ENCODE results near the gene KIRREL3. TPM values are rescaled to one million over a fixed set of nuclear protein-coding genes. Genes with fewer than 3 reads are reported as not detected.
A peak's percentile ranks its signal among the peaks of the same experiment; 100 is the strongest.

KIRREL3 gene
- total RNA-seq, 1 donor from 2014 or later, result 0.82 TPM

DNA sequence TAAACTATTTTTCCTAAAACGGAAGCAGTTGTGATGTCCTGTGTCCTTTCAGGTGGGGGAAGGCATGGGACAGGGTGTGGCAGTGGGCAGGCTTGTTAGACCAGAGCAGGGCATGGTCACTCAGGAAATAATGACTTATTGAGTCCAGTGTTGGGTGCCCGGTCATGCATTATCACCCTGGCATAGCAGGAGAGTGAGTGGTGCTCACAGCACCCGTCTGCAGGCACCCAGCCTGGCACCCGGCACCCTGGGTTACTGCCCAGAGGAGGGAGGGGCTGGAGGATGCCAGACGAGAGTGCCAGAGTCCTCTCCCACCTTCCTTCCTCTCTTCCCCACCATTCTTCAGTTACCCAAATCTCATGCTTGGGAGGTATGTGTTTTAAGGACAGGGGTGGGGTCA, 586.0 kb downstream of the KIRREL3 start:
- H3K9me3 Mint-ChIP-seq, result no peaks in the 10 kb centered on the region
- peaks cover 13% of the 10 kb centered on the region for H3K36me3 Mint-ChIP-seq (ENCODE audit: low read depth)
- no peak overlapping the region for H3K27ac Mint-ChIP-seq (ENCODE audit: unreplicated experiment)
- H3K27me3 Mint-ChIP-seq (ENCODE audit: low read depth), result no peaks in the 10 kb centered on the region
- H3K4me1 Mint-ChIP-seq, result peaks cover 24% of the 10 kb centered on the region
- no peak for DNase-seq (ENCODE audit: low read depth, low spot score)
- H3K4me3 Mint-ChIP-seq, result no peak overlapping the region
- no peak for TF ChIP-seq CTCF (conservative IDR thresholded peaks at IDR 0.05)

DNA sequence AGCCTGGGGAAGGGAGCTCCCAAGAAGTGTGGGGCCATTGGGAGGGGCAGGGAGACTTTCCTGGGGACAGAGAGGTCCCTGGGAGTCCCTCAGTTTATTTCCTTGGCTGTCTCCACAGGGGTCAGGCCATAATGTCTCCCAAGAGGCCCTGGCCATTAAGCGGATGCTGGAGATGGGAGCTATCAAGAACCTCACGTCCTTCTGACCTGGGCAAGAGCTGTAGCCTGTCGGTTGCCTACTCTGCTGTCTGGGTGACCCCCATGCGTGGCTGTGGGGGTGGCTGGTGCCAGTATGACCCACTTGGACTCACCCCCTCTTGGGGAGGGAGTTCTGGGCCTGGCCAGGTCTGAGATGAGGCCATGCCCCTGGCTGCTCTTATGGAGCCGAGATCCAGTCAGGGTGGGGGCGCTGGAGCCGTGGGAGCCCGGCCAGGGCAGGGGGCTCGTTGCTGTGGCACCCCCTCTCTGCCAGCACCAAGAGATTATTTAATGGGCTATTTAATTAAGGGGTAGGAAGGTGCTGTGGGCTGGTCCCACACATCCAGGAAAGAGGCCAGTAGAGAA, 586.6 kb downstream of the KIRREL3 start:
- no peak for DNase-seq (ENCODE audit: low read depth, low spot score)
- Mint-ChIP-seq H3K4me3 (no peak overlapping the region), H3K27me3 (ENCODE audit: low read depth) (no peaks in the 10 kb centered on the region), H3K27ac (ENCODE audit: unreplicated experiment) (no peak overlapping the region), H3K4me1 (peaks cover 24% of the 10 kb centered on the region), H3K9me3 (no peaks in the 10 kb centered on the region), H3K36me3 (ENCODE audit: low read depth) (peaks cover 20% of the 10 kb centered on the region)
- no peak for TF ChIP-seq CTCF (conservative IDR thresholded peaks at IDR 0.05)

GRCh38 chr11:126413426-126413825, 587.1 kb downstream of the KIRREL3 start:
- DNase-seq (ENCODE audit: low read depth, low spot score), result no peak
- H3K36me3 Mint-ChIP-seq (ENCODE audit: low read depth), result peaks cover 21% of the 10 kb centered on the region

DNA sequence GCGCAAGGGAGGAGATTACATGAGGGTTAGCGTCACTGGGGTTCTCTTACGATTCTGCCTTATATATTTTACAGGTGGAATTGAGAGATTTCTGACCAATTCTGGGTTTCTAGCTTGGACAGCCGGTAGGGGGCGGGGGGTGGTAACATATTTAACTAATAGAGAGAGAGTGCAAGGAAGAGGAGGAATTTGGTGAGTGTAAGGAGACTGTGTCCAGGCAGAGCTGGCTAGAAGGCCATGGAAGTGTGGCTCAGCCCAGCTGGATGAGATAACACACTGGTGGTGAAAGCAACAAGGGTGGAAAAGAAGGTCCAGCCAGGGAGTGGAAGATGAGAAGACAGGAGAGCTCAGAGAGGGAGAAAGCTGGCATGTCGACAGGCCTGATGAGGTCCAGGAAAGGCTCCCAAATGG, 588.6 kb downstream of the KIRREL3 start:
- H3K27me3 Mint-ChIP-seq (ENCODE audit: low read depth), result no peaks in the 10 kb centered on the region
- peaks cover 21% of the 10 kb centered on the region for H3K36me3 Mint-ChIP-seq (ENCODE audit: low read depth)
- H3K4me3 Mint-ChIP-seq, result no peak overlapping the region
- H3K27ac Mint-ChIP-seq (ENCODE audit: unreplicated experiment), result peak overlapping the region; percentile 64
- H3K9me3 Mint-ChIP-seq, result no peaks in the 10 kb centered on the region
- peaks cover 21% of the 10 kb centered on the region for H3K4me1 Mint-ChIP-seq
- TF ChIP-seq CTCF (conservative IDR thresholded peaks at IDR 0.05), result peak; percentile 32
- DNase-seq (ENCODE audit: low read depth, low spot score), result no peak

More at GRCh38 chr11:126413426-126413825, 587.1 kb downstream of the KIRREL3 start:
- H3K27me3 Mint-ChIP-seq (ENCODE audit: low read depth), result no peaks in the 10 kb centered on the region
- no peak overlapping the region for H3K4me3 Mint-ChIP-seq
- H3K9me3 Mint-ChIP-seq, result no peaks in the 10 kb centered on the region
- no peak for TF ChIP-seq CTCF (conservative IDR thresholded peaks at IDR 0.05)
- peaks cover 22% of the 10 kb centered on the region for H3K4me1 Mint-ChIP-seq
- no peak overlapping the region for H3K27ac Mint-ChIP-seq (ENCODE audit: unreplicated experiment)

DNA sequence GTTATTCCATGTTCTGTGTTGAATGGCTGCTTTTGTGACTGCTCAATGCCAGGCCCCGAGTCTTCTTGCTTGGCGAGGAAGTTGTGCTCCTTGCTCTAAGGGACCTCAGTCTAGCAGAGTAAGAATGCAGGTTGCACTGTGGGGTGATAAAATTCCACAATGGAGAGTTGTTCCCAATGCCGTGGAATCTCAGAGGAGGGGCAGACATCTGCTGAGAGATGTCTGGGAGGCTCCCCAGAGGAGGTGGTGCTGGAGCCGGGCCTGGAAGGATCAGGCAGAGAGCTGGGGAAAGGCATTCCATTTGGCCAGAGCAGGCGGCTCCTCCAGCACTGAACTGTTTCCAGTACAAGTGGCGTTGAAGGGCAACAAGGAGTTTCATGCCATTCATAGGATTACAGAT, 589.9 kb downstream of the KIRREL3 start:
- no peaks in the 10 kb centered on the region for H3K27me3 Mint-ChIP-seq (ENCODE audit: low read depth)
- TF ChIP-seq CTCF (conservative IDR thresholded peaks at IDR 0.05), result no peak
- peaks cover 16% of the 10 kb centered on the region for H3K36me3 Mint-ChIP-seq (ENCODE audit: low read depth)
- no peaks in the 10 kb centered on the region for H3K9me3 Mint-ChIP-seq
- H3K4me3 Mint-ChIP-seq, result peak overlapping the region; percentile 37
- DNase-seq (ENCODE audit: low read depth, low spot score), result no peak
- peaks cover 16% of the 10 kb centered on the region for H3K4me1 Mint-ChIP-seq
- H3K27ac Mint-ChIP-seq (ENCODE audit: unreplicated experiment), result peak overlapping the region; percentile 86

Measured in neural crest cell (in vitro differentiated cells).